GM18502 (cell line): ENCODE measurements around the gene MATCAP1.

ENCODE experiments used
- ATAC-seq: cut with Tn5 transposase; IDR thresholded peaks from one replicate; pipeline ENCODE4 v1.9.1; 2021; ENCODE audit warnings: mild to moderate bottlenecking; ENCODE audit not compliant: unreplicated experiment, poor library complexity

Gene MATCAP1

GRCh38 chr16:67183627-67184452 lies at the start of gene MATCAP1:
Gene MATCAP1, minus strand, starts transcription at chr16:67183963. Its CDS starts 3,353 bp downstream, at chr16:67180610.
- peak; percentile 92 for ATAC-seq

- ATAC-seq, result no peak
These were observed 47.3 kb upstream of the MATCAP1 start for GRCh38 chr16:67230809-67231660.

- ATAC-seq, result no peak
These were observed 46.4 kb upstream of the MATCAP1 start for GRCh38 chr16:67229906-67230808.

GRCh38 chr16:67228905-67229304 lies 45.1 kb upstream of the MATCAP1 start:
- ATAC-seq, result no peak

- no peak for ATAC-seq
These were observed 44.4 kb upstream of the MATCAP1 start for GRCh38 chr16:67228034-67228785.

GRCh38 chr16:67227567-67227921 lies 43.8 kb upstream of the MATCAP1 start:
- ATAC-seq, result no peak

- peak; percentile 96 for ATAC-seq
These were observed 43.2 kb upstream of the MATCAP1 start, which contains the start of gene TMEM208 for GRCh38 chr16:67226804-67227566. Gene TMEM208, plus strand, starts transcription at chr16:67227130. Its CDS starts 89 bp downstream, at chr16:67227219.

GRCh38 chr16:67226295-67226803 lies 42.6 kb upstream of the MATCAP1 start:
- no peak for ATAC-seq

- ATAC-seq, result no peak
These were observed 40.2 kb upstream of the MATCAP1 start for GRCh38 chr16:67223992-67224391.

GRCh38 chr16:67216612-67217490 lies 33.1 kb upstream of the MATCAP1 start:
- ATAC-seq, result no peak

GRCh38 chr16:67215706-67216105 lies 31.9 kb upstream of the MATCAP1 start:
- ATAC-seq, result no peak

- no peak for ATAC-seq
These were observed 29.6 kb upstream of the MATCAP1 start for GRCh38 chr16:67213197-67214019.

- ATAC-seq, result no peak
These were observed 29.0 kb upstream of the MATCAP1 start for GRCh38 chr16:67212766-67213165.

- no peak for ATAC-seq
These were observed 27.9 kb upstream of the MATCAP1 start for GRCh38 chr16:67211674-67212073.

GRCh38 chr16:67210069-67210937 lies 26.5 kb upstream of the MATCAP1 start:
- ATAC-seq, result no peak

- no peak for ATAC-seq
These were observed 25.8 kb upstream of the MATCAP1 start for GRCh38 chr16:67209565-67209964.
